Liver (tissue), 3 donors: Measurements from ENCODE around the gene GPR31.

ENCODE experiments used
- ATF3 ChIP-seq: IDR thresholded peaks from 2 replicates; pipeline ENCODE4 v1.6.1; 2016; ENCODE audit warnings: antibody characterized with exemption
- CTCF ChIP-seq: fragments of 150-350 bp; IDR thresholded peaks from 2 replicates; pipeline ENCODE4 v1.5.1; 2017; ENCODE audit warnings: improper control_type of control experiment, low read depth, low read length; ENCODE audit not compliant: missing input control
- EGR1 ChIP-seq, 2 donors: IDR thresholded peaks; 2 replicates each; pipeline ENCODE4 v1.6.1; 2016 to 2018; ENCODE audit warnings: antibody characterized with exemption in 2 of 2, low read depth in 2 of 2
- FOXA1 ChIP-seq: IDR thresholded peaks from 2 replicates; pipeline ENCODE4 v1.6.1; 2016; ENCODE audit warnings: antibody characterized with exemption
- JUND ChIP-seq, 2 donors: IDR thresholded peaks; 2 replicates each; pipeline ENCODE4 v1.6.1; 2016; ENCODE audit warnings: antibody characterized with exemption in 2 of 2
- NR2F2 ChIP-seq: IDR thresholded peaks from 2 replicates; pipeline ENCODE4 v1.6.1; 2016; ENCODE audit warnings: antibody characterized with exemption
- RAD21 ChIP-seq, 2 donors: IDR thresholded peaks; 2 replicates each; pipeline ENCODE4 v1.6.1; 2016; ENCODE audit warnings: antibody characterized with exemption in 2 of 2, mild to moderate bottlenecking in 2 of 2
- REST ChIP-seq: IDR thresholded peaks from 2 replicates; pipeline ENCODE4 v1.6.1; 2016; ENCODE audit warnings: antibody characterized with exemption, mild to moderate bottlenecking
- TAF1 ChIP-seq: conservative IDR thresholded peaks from 2 replicates; pipeline ENCODE4 v1.6.1; 2016; ENCODE audit warnings: antibody characterized with exemption, mild to moderate bottlenecking
- donor health status: healthy.
- donor health status: healthy.

GRCh38 chr6:167122827-167123657 is 34.7 kb downstream of the GPR31 start, which contains the start of gene CCR6:
- TF ChIP-seq CTCF = no peak
- TF ChIP-seq ATF3 = no peak
- TF ChIP-seq REST = no peak
- TF ChIP-seq JUND (IDR thresholded peaks at IDR 0.05) = no peak
- TF ChIP-seq NR2F2 = no peak
- TF ChIP-seq EGR1 (IDR thresholded peaks at IDR 0.05; ENCODE audit: low read depth in 2 of 2) = no peak
- peak in 1 of 2 donors; percentile 15 for TF ChIP-seq RAD21 (IDR thresholded peaks at IDR 0.05)
- TF ChIP-seq FOXA1 = no peak
- no peak for TF ChIP-seq TAF1
